HEK293 (cell line): ENCODE results near the gene KLHL14.

Experiments
- CTCF ChIA-PET: fragments of 350-600 bp; formaldehyde crosslinking; extraction: SDS; loops from one replicate; lab custom pipeline; 2021; ENCODE audit warnings: antibody characterized with exemption; lab: Yijun Ruan, JAX
- POLR2A ChIA-PET: fragments of 300-600 bp; formaldehyde crosslinking; extraction: SDS; loops from one replicate; lab custom pipeline; 2020; ENCODE audit warnings: antibody characterized with exemption, inconsistent platforms; lab: Yijun Ruan, JAX
- H3K27ac ChIP-seq: fragments of 200-500 bp; sonication (Bioruptor generic); 2 replicates; pipeline ENCODE4 v1.5.1; 2014; ENCODE audit warnings: low read depth, low read length, control low read depth, inconsistent platforms; ENCODE audit errors: extremely low read depth
- H3K36me3 ChIP-seq, 2 experiments: fragments of 200-500 bp in 1 of 2; sonication (Bioruptor generic) in 1 of 2; 1 replicate in 1 of 2; 2 replicates in 1 of 2; pipeline ENCODE4 v1.5.1; 2014 to 2017; ENCODE audit warnings: inconsistent platforms in 2 of 2, low read length in 2 of 2; ENCODE audit not compliant: control insufficient read depth in 2 of 2, insufficient read depth in 1 of 2
- H3K4me1 ChIP-seq: fragments of 200-500 bp; sonication (Bioruptor generic); 2 replicates; pipeline ENCODE4 v1.5.1; 2014; ENCODE audit warnings: mild to moderate bottlenecking, low read length, inconsistent platforms; ENCODE audit not compliant: control insufficient read depth, insufficient read depth
- H3K4me3 ChIP-seq: 2 replicates; pipeline ENCODE4 v1.5.1; 2011; ENCODE audit warnings: low read depth, mild to moderate bottlenecking, control low read depth, low read length, moderate library complexity
- H3K9me3 ChIP-seq: fragments of 200-500 bp; sonication (Bioruptor generic); 2 replicates; pipeline ENCODE4 v1.5.1; 2014; ENCODE audit warnings: low read depth, low read length, inconsistent platforms; ENCODE audit not compliant: control insufficient read depth, insufficient read depth
- GLIS2 ChIP-seq: fragments of 450-650 bp; formaldehyde crosslinking; IDR thresholded peaks from 2 replicates; pipeline ENCODE4 v1.5.1; 2016; ENCODE audit warnings: missing biosample characterization, missing genetic modification characterization
- HOXA7 ChIP-seq: sonication (generic); formaldehyde crosslinking; IDR thresholded peaks from 2 replicates; pipeline ENCODE4 v1.8.1; 2022; ENCODE audit warnings: missing genetic modification reagents, borderline replicate concordance
- KLF1 ChIP-seq: fragments of 450-650 bp; formaldehyde crosslinking; IDR thresholded peaks from 2 replicates; pipeline ENCODE4 v1.5.1; 2016; ENCODE audit warnings: missing biosample characterization, missing genetic modification characterization
- PRDM10 ChIP-seq: fragments of 450-650 bp; formaldehyde crosslinking; IDR thresholded peaks from 2 replicates; pipeline ENCODE4 v1.5.1; 2016; ENCODE audit warnings: missing biosample characterization, missing genetic modification characterization
- SETDB1 ChIP-seq: IDR thresholded peaks from one replicate; pipeline ENCODE4 v1.6.1; 2017; ENCODE audit warnings: mild to moderate bottlenecking, low read length, moderate library complexity, mixed read lengths; ENCODE audit not compliant: insufficient read length
- SP2 ChIP-seq: fragments of 450-650 bp; formaldehyde crosslinking; IDR thresholded peaks from 2 replicates; pipeline ENCODE4 v1.5.1; 2016; ENCODE audit warnings: missing biosample characterization, missing genetic modification characterization
- TSHZ1 ChIP-seq: fragments of 450-650 bp; formaldehyde crosslinking; IDR thresholded peaks from 2 replicates; pipeline ENCODE4 v1.5.1; 2016; ENCODE audit warnings: missing biosample characterization, missing genetic modification characterization, borderline replicate concordance
- ZBTB10 ChIP-seq: fragments of 450-650 bp; formaldehyde crosslinking; IDR thresholded peaks from 2 replicates; pipeline ENCODE4 v1.5.1; 2016; ENCODE audit warnings: missing biosample characterization, missing genetic modification characterization
- ZBTB20 ChIP-seq: fragments of 450-650 bp; formaldehyde crosslinking; IDR thresholded peaks from 2 replicates; pipeline ENCODE4 v1.5.1; 2016; ENCODE audit warnings: missing biosample characterization, missing genetic modification characterization
- ZFHX2 ChIP-seq: fragments of 450-650 bp; formaldehyde crosslinking; conservative IDR thresholded peaks from 2 replicates; pipeline ENCODE4 v1.5.1; 2016; ENCODE audit warnings: missing biosample characterization, missing genetic modification characterization
- ZNF23 ChIP-seq: fragments of 450-650 bp; formaldehyde crosslinking; IDR thresholded peaks from 2 replicates; pipeline ENCODE4 v1.5.1; 2016; ENCODE audit warnings: missing biosample characterization, missing genetic modification characterization, borderline replicate concordance
- ZNF274 ChIP-seq, 2 experiments: fragments of 200-500 bp in 1 of 2; fragments of 450-650 bp in 1 of 2; sonication (Bioruptor generic) in 1 of 2; formaldehyde crosslinking in 1 of 2; IDR thresholded peaks; 2 replicates each; pipeline versions ENCODE4 v1.5.1 to v1.6.1; 2014 to 2016; ENCODE audit warnings: borderline replicate concordance in 1 of 2, inconsistent platforms in 1 of 2, low read length in 1 of 2, missing biosample characterization in 1 of 2, missing genetic modification characterization in 1 of 2
- ZNF391 ChIP-seq: fragments of 450-650 bp; formaldehyde crosslinking; IDR thresholded peaks from 2 replicates; pipeline ENCODE4 v1.5.1; 2016; ENCODE audit warnings: low read depth, missing biosample characterization, missing genetic modification characterization, borderline replicate concordance
- ZNF394 ChIP-seq: fragments of 450-650 bp; formaldehyde crosslinking; IDR thresholded peaks from 2 replicates; pipeline ENCODE4 v1.5.1; 2016; ENCODE audit warnings: missing biosample characterization, missing genetic modification characterization, mild to moderate bottlenecking, moderate library complexity, borderline replicate concordance
- ZNF433 ChIP-seq: fragments of 450-650 bp; formaldehyde crosslinking; IDR thresholded peaks from 2 replicates; pipeline ENCODE4 v1.5.1; 2016; ENCODE audit warnings: missing biosample characterization, missing genetic modification characterization, low read depth
- ZNF610 ChIP-seq: fragments of 450-650 bp; formaldehyde crosslinking; IDR thresholded peaks from 2 replicates; pipeline ENCODE4 v1.5.1; 2016; ENCODE audit warnings: missing biosample characterization, missing genetic modification characterization, borderline replicate concordance
- ZNF776 ChIP-seq: fragments of 450-650 bp; formaldehyde crosslinking; IDR thresholded peaks from 2 replicates; pipeline ENCODE4 v1.5.0; 2017; ENCODE audit warnings: missing biosample characterization, missing genetic modification characterization, borderline replicate concordance
- TF ChIP-seq, protein P1 (sequence below): fragments of 450-650 bp; formaldehyde crosslinking; IDR thresholded peaks from 2 replicates; pipeline ENCODE4 v1.5.1; 2017; ENCODE audit warnings: missing biosample characterization, missing genetic modification characterization

KLHL14 gene

GRCh38 chr18:32771169-32771751 is 1.6 kb downstream of the KLHL14 start (continued):
- TF ChIP-seq PRDM10 (tag by site-specific recombination) (peak; percentile 92), ZNF391 (tag by site-specific recombination) (no peak), ZNF776 (tag by site-specific recombination) (no peak), ZNF23 (tag by site-specific recombination) (no peak), ZBTB20 (tag by site-specific recombination) (peak; percentile 62; the same call in 1 of the 2 replicates), SETDB1 (no peak), HOXA7 (CRISPR knock-in tag) (no peak), ZNF394 (tag by site-specific recombination) (no peak), ZNF610 (tag by site-specific recombination) (no peak), GLIS2 (tag by site-specific recombination) (peak; percentile 69), SP2 (tag by site-specific recombination) (peak; percentile 52)
- TF ChIP-seq, protein P1, sequence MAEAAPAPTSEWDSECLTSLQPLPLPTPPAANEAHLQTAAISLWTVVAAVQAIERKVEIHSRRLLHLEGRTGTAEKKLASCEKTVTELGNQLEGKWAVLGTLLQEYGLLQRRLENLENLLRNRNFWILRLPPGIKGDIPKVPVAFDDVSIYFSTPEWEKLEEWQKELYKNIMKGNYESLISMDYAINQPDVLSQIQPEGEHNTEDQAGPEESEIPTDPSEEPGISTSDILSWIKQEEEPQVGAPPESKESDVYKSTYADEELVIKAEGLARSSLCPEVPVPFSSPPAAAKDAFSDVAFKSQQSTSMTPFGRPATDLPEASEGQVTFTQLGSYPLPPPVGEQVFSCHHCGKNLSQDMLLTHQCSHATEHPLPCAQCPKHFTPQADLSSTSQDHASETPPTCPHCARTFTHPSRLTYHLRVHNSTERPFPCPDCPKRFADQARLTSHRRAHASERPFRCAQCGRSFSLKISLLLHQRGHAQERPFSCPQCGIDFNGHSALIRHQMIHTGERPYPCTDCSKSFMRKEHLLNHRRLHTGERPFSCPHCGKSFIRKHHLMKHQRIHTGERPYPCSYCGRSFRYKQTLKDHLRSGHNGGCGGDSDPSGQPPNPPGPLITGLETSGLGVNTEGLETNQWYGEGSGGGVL (tag by site-specific recombination): peak; percentile 92

GRCh38 chr18:32770666-32771168 is 2.1 kb downstream of the KLHL14 start:
- TF ChIP-seq TSHZ1 (no peak), ZBTB10 (tag by site-specific recombination) (0 out of 2 replicates have a peak, but pooled peaks have one; percentile 16), ZFHX2 (tag by site-specific recombination) (0 out of 2 replicates have a peak, but pooled peaks have one; percentile 24), ZNF274 (IDR thresholded peaks at IDR 0.05; ENCODE audit: low read length) (no peak), ZNF274 (tag by site-specific recombination; IDR thresholded peaks at IDR 0.05; ENCODE audit: borderline replicate concordance) (no peak), KLF1 (tag by site-specific recombination) (peak; percentile 72; the same call in 1 of the 2 replicates), ZNF433 (no peak)
- Histone ChIP-seq H3K27ac (peak overlapping the region; percentile 74), H3K36me3 (no peaks in the 10 kb centered on the region), H3K9me3 (no peaks in the 10 kb centered on the region), H3K4me3 (peak overlapping the region; percentile 51), H3K4me1 (peaks cover 3% of the 10 kb centered on the region; the same call in 1 of the 2 replicates)
- CTCF ChIA-PET: interaction anchor here (1.6 kb wide), 1 partner anchor 57 kb away, joined by 7 read pairs; no protein-coding TSS in a partner anchor
- POLR2A ChIA-PET: interaction anchor here (0.7 kb wide), 1 partner anchor 63 kb away, joined by 3 read pairs; no protein-coding TSS in a partner anchor
